GM12801 (cell line): Measurements from ENCODE around the gene DIP2B.

Experiments
- TF ChIP-seq, protein P1 (sequence below): IDR thresholded peaks from one replicate; pipeline ENCODE4 v1.5.1; 2011; ENCODE audit warnings: control low read depth; ENCODE audit not compliant: insufficient read length; ENCODE audit errors: extremely low read depth

Gene DIP2B

GRCh38 chr12:50772877-50773276, 268.1 kb downstream of the DIP2B start:
- TF ChIP-seq, protein P1, sequence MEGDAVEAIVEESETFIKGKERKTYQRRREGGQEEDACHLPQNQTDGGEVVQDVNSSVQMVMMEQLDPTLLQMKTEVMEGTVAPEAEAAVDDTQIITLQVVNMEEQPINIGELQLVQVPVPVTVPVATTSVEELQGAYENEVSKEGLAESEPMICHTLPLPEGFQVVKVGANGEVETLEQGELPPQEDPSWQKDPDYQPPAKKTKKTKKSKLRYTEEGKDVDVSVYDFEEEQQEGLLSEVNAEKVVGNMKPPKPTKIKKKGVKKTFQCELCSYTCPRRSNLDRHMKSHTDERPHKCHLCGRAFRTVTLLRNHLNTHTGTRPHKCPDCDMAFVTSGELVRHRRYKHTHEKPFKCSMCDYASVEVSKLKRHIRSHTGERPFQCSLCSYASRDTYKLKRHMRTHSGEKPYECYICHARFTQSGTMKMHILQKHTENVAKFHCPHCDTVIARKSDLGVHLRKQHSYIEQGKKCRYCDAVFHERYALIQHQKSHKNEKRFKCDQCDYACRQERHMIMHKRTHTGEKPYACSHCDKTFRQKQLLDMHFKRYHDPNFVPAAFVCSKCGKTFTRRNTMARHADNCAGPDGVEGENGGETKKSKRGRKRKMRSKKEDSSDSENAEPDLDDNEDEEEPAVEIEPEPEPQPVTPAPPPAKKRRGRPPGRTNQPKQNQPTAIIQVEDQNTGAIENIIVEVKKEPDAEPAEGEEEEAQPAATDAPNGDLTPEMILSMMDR = no peak

GRCh38 chr12:50775251-50775650, 270.5 kb downstream of the DIP2B start:
- TF ChIP-seq, protein P1 = no peak

DNA sequence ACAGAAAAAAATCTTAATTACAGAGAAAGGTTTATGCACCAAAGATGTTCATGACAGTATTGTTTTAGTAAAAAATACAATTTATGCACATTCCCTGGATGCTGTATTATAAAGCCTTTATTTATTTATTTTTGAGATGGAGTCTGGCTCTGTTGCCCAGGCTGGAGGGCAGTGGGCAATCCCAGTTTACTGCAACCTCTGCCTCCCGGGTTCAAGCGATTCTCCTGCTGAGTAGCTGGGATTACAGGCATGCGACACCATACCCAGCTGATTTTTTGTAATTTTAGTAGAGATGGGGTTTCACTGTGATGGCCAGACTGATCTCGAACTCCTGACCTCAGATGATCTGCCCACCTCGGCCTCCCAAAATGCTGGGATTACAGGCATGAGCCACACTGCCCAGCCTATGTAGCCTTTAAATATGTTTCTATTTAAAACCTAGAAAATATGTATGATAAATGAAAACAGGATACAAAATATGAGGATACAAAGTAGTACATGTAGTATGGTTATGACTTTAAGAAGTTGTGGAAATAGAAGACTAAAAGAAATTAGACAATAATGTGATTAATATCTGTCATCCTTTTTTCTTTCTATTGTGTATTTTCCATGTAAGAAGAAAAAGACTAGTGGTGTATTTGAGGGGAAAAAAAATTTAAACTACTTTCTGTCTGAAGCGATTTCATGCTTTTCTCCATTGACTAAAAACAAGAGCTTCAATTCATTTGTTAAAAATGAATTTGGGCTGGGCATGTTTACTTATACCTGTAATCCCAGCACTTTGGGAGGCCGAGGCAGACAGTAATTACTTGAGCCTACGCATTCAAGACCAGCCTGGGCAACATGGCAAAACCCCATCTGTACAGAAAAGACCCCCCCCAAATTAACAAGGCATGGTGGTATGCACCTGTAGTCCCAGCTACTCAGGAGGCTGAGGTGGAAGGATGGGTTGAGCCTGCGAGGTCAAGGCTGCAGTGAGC, 272.3 kb downstream of the DIP2B start:
- TF ChIP-seq, protein P1 = no peak

DNA sequence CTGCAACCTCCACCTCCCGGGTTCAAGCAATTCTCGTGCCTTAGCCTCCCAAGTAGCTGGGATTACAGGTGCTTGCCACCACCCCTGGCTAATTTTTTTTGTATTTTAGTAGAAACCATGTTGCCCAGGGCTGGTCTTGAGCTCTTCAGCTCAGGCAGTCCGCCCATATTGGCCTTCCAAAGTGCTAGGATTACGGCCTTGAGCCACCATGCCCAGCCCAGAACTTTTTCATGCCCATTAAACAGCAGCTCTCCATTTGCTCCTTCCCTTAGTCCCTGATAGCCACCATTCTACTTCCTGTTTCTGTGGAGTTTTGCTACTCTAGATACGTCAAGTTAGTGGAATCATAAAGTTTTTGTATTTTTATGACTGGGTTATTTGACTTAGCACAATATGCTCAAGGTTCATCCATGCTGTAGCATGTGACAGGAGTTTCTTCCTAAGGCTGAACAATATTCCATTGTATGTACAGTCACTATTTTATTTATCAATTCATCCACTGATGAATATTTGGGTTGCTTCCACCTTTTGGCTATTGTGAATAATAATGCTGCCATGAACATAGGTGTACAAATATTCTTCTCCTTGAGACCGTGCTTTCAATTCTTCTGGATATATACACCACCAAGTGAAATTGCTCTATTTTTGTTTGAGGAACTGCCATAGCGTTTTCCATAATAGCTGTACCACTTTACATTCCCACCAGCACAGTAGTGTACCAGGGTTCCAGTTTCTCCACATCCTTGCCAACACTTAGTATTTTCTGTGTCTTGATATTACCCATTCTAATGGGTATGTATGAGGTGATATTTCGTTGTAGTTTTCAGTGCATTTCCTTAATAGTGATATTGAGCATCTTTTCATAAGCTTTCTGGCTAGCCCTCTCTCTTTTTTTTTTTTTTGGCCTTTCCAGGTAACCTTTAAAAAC, 274.1 kb downstream of the DIP2B start:
- TF ChIP-seq, protein P1 = no peak

- TF ChIP-seq, protein P1 = no peak
These were observed 275.2 kb downstream of the DIP2B start for GRCh38 chr12:50780013-50780412.

- TF ChIP-seq, protein P1 = no peak
These were observed 279.7 kb downstream of the DIP2B start for GRCh38 chr12:50784501-50784900.

GRCh38 chr12:50785406-50786001, 280.7 kb downstream of the DIP2B start:
- TF ChIP-seq, protein P1 = no peak
